ENCODE measurements around the gene EXOC7.

EXOC7 gene

DNA sequence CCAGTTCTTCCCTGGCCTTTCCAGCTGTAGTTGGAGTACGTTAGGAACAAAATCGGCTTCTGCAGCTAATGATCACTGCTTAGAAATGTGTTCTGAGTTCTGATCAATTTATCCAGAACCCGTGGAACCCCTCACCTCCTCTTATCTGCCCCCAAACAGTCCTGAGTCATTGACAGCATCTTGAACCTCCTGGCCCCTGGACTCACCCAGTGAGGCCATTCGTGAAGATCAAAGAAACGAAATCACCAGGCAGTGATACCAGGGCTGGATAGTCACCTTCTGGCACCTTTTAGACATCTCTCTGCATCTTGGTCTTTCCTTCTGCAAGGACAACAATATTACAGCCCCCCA is 17.0 kb upstream of the EXOC7 start:
- no peak for DNase-seq (ENCODE audit: low read depth in 2 of 2)

GRCh38 chr17:76119409-76120371 is 16.1 kb upstream of the EXOC7 start:
- DNase-seq (ENCODE audit: low read depth in 2 of 2) = no peak

- DNase-seq (ENCODE audit: low read depth in 2 of 2) = no peak
These were observed 11.7 kb upstream of the EXOC7 start for GRCh38 chr17:76115138-76115754.

- no peak for DNase-seq (ENCODE audit: low read depth in 2 of 2)
These were observed 8.4 kb upstream of the EXOC7 start for GRCh38 chr17:76111956-76112355.

DNA sequence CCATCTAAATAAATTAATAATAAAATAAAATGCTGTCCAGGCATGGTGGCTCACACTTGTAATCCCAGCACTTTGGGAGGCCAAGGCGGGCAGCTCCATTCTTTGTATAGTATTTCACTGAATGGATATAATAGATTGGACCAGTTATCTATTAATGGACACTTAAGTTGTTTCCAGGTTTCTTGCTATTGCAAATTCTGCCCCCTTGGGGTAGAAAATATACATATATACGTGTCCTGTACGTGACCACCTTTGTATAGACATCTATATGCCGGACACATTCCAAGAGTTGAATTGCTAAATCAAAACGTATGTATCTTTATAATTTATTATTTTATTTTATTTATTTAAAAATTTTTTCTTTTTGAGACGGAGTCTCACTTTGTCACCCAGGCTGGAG is 3.9 kb upstream of the EXOC7 start:
- DNase-seq (ENCODE audit: low read depth in 2 of 2) = no peak

GRCh38 chr17:76106703-76107102 is 3.1 kb upstream of the EXOC7 start:
- no peak for DNase-seq (ENCODE audit: low read depth in 2 of 2)

DNA sequence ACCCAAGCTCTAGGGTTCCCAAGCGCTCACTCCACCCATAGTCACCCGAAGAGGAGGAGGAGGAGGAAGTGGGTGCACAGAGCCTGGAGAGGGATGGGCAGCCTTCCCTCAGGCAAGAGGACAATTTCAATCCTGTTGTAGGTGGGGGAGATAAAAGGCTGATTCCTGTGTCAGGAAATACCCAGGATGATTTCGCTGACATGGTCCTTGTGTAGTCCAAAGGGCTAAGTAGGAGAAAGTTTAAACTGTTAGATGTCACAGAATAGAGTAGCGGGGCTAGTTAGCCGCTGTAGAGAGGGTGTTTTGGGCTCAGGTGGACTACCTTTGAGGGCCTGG is 1.3 kb upstream of the EXOC7 start:
- DNase-seq (ENCODE audit: low read depth in 2 of 2) = no peak

DNA sequence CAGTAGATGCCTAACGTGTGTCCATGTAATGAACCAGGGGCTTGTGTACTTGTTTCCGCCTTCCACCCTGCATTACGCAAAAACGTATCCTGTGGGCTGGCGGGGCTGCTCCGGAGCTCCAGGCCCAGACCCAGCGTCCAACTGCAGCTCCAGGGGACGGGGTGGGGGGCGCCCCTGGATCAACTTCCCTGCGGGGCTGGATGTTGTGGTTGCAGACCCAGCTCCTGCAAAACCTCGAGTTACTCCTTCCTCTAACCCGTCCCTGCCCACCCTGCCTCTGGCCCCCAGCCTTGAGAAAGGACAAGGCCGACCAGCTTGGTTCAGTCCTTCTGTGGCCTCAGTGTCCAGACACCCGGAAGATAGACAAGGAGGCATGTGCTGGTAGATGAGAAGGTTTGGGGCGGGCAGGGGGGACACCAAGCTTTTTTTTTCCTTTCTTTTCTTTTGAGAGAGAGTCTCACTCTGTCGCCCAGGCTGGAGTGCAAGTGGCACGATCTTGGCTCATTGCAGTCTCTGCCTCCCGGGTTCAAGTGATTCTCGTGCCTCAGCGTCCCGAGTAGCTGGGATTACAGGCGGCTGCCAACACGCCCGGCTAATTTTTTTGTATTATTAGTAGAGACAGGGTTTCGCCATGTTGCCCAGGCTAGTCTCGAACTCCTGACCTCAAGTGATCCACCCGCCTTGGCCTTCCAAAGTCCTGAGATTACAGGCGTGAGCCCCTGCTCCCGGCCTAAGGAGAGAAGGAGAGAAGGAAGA is 731 bp upstream of the EXOC7 start:
- no peak for DNase-seq (ENCODE audit: low read depth in 2 of 2)

GRCh38 chr17:76102944-76103273 is 678 bp downstream of the EXOC7 start:
- DNase-seq (ENCODE audit: low read depth in 2 of 2) = no peak

DNA sequence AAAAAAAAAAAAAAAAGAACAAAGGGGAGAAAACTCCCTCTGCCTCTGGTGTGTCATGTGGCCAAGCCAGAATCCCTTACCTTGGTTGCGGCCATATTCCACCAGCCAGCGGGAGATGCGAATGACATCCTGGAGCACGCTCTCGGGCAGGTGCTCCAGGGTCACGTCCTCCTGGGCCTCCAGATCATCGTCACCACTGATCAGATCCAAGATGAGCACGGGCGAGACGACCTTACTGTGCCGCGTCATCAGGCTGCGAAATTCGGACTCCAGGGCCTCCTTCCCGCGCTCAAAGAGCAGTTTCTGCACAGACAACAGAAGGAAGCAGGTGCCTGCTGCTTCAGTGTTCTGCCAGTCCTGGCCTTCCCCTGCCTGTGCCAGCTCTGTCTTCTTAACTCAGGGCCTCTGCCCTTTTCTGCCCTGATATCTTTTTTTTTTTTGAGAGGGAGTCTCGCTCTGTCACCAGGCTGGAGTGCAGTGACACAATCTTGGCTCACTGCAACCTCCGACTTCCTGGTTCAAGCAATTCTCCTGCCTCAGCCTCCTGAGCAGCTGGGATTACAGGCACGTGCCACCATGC is 5.8 kb downstream of the EXOC7 start:
- no peak for DNase-seq (ENCODE audit: low read depth in 2 of 2)

DNA sequence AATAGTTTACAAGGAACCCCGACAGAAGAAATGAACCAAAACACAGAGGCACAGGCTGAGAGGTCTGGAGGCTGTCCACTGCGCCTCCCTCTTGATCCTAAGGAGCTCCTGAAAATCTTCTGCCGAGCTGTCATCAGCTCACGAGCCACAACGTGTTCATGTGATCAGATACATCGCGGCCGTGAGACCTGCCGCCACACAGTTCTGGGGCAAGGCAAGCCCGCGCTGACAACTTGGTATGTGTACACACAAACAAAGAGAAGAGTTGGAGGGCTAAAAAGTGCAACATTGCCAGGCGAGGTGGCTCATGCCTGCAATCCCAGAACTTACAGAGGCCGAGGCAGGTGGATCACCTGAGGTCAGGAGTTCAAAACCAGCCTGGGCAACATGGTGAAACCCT is 7.6 kb downstream of the EXOC7 start:
- DNase-seq (ENCODE audit: low read depth in 2 of 2) = no peak

- no peak for DNase-seq (ENCODE audit: low read depth in 2 of 2)
These were observed 9.5 kb downstream of the EXOC7 start for GRCh38 chr17:76094046-76094445.

- no peak for DNase-seq (ENCODE audit: low read depth in 2 of 2)
These were observed 10.8 kb downstream of the EXOC7 start for GRCh38 chr17:76092526-76093413.

DNA sequence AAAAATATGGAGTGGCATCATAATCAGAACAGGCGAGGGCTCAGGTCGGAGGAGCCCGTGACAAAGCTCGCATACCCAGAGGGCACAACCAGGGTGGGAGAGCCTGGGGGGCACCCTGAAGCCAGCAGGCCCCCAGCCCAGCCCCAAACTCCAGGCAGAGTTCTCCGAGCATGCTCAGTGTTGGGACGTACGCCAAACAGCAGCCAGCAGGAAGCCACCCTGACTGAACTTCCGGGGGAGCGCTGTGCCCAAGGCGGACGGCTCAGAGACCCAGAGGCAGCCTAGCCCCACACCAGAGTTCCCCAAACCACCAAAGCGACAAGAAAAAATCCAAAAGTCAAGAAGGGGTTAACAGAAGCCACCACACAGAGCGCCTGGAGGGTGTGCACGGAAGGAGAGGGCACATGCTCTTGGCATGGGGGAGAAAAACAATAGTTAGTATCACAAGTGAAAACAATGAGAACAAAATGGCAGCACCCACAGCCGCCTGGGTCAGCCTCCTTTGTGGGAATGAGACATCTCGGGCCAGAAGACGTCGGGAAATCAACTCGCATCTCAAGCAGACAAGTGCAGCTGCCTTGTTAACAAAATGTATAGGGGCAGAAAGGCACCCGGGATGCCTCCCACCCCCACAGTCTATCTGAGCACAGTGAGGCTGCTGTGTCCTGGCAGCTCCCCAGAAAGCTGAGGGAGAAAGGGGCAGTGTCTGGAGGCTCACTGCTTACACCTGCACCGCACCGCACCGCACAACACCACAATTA is 11.9 kb downstream of the EXOC7 start:
- no peak for DNase-seq (ENCODE audit: low read depth in 2 of 2)

DNA sequence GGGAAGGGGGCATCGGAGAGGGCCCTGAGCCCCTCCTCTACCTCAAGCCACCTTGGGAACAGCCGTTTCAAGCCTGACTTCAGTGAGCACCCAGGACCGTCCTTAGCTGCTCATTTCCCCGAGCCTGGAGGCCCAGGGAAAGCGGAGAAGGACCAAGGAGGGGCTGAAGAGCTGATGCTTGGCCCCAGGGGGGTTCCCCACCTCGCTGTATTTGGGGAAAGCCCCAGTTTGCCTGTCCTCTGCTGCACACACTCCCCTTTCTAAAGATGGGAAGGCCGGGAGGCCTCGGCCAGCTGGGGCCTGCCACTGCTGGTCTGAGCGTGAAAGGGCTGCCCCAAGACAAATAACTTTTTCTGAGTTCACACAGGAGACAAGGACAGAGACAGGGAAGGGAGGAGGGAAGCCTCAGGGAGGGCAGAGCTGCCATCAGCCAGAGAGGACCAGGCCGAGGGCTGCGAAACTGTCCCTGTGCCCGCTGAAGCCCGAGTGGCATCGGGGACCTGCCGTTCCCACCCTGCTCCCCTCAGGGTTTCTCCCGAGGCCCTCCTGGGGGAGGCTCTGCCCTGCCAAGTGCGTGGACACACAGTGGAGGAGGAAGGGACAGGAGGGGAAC is 13.0 kb downstream of the EXOC7 start:
- DNase-seq (ENCODE audit: low read depth in 2 of 2) = no peak

GRCh38 chr17:76089680-76090516 is 13.7 kb downstream of the EXOC7 start:
- DNase-seq (ENCODE audit: low read depth in 2 of 2) = no peak

GRCh38 chr17:76088868-76089576 is 14.6 kb downstream of the EXOC7 start:
- DNase-seq (ENCODE audit: low read depth in 2 of 2) = no peak

GRCh38 chr17:76088041-76088867 is 15.3 kb downstream of the EXOC7 start:
- DNase-seq (ENCODE audit: low read depth in 2 of 2) = no peak

Data from stimulated activated CD8-positive, alpha-beta memory T cell treated with anti-CD3 and anti-CD28 coated beads, Interleukin-15, amount 100 ng/mL, for 4 hours (primary cell).